DOHH2 (cell line): ENCODE results near the gene ALOXE3.
A peak's percentile ranks its signal among the peaks of the same experiment; 100 is the strongest.

Experiments used
- H3F3A ChIP-seq: fragments of 200-600 bp; sonication (generic), shearing (Covaris generic); 2 replicates; pipeline ENCODE4 v1.6.0; 2016; ENCODE audit warnings: antibody characterized with exemption, mild to moderate bottlenecking; ENCODE audit not compliant: control insufficient read depth, insufficient read depth
- H3K27ac ChIP-seq: fragments of 200-600 bp; sonication (generic); 2 replicates; pipeline ENCODE4 v1.5.1; 2014; ENCODE audit warnings: low read depth, mild to moderate bottlenecking, low read length, moderate library complexity
- H3K27me3 ChIP-seq: fragments of 200-600 bp; sonication (generic); 2 replicates; pipeline ENCODE4 v1.6.1; 2014; ENCODE audit warnings: mild to moderate bottlenecking, low read length, mixed read lengths; ENCODE audit not compliant: control insufficient read depth
- H3K36me3 ChIP-seq: fragments of 200-600 bp; sonication (generic); 2 replicates; pipeline ENCODE4 v1.6.1; 2014; ENCODE audit warnings: mild to moderate bottlenecking, low read length, moderate library complexity, mixed read lengths; ENCODE audit not compliant: control insufficient read depth
- H3K4me1 ChIP-seq: fragments of 200-600 bp; sonication (generic); 2 replicates; pipeline ENCODE4 v1.6.1; 2014; ENCODE audit warnings: mild to moderate bottlenecking, low read length, mixed read lengths; ENCODE audit not compliant: control insufficient read depth
- H3K4me2 ChIP-seq: fragments of 200-600 bp; sonication (generic); 2 replicates; pipeline ENCODE4 v1.6.0; 2014; ENCODE audit warnings: mild to moderate bottlenecking, low read length, moderate library complexity
- H3K4me3 ChIP-seq: fragments of 200-600 bp; sonication (generic); 2 replicates; pipeline ENCODE4 v1.5.1; 2014; ENCODE audit warnings: mild to moderate bottlenecking, low read length, mixed read lengths
- H3K79me2 ChIP-seq: fragments of 200-600 bp; sonication (generic); 2 replicates; pipeline ENCODE4 v1.6.1; 2014; ENCODE audit warnings: mild to moderate bottlenecking, low read length, mixed read lengths; ENCODE audit not compliant: control insufficient read depth
- H3K9me2 ChIP-seq: fragments of 200-600 bp; sonication (generic); replicated peaks from 2 replicates; pipeline ENCODE4 v1.6.1; 2014; ENCODE audit warnings: mild to moderate bottlenecking, low read length, mixed read lengths; ENCODE audit not compliant: control insufficient read depth
- H3K9me3 ChIP-seq: fragments of 200-600 bp; sonication (generic); 2 replicates; pipeline ENCODE4 v1.6.1; 2014; ENCODE audit warnings: antibody characterized with exemption, low read length, mixed read lengths; ENCODE audit not compliant: control insufficient read depth, insufficient read depth
- H4K20me1 ChIP-seq: fragments of 200-600 bp; sonication (generic); 2 replicates; pipeline ENCODE4 v1.6.0; 2014; ENCODE audit warnings: low read depth, mild to moderate bottlenecking, antibody characterized with exemption, low read length, moderate library complexity; ENCODE audit not compliant: control insufficient read depth, insufficient read depth
- CTCF ChIP-seq: fragments of 200-600 bp; sonication (generic); IDR thresholded peaks from one replicate; pipeline ENCODE4 v1.5.1; 2014; ENCODE audit warnings: antibody characterized with exemption, mild to moderate bottlenecking, low read depth, low read length; ENCODE audit not compliant: poor library complexity, severe bottlenecking
- EZH2phosphoT487 ChIP-seq: fragments of 200-600 bp; sonication (generic); IDR thresholded peaks from 2 replicates; pipeline ENCODE4 v1.6.1; 2017; ENCODE audit warnings: borderline replicate concordance, mild to moderate bottlenecking, antibody characterized with exemption, low read length, moderate library complexity, mixed read lengths

Gene ALOXE3

GRCh38 chr17:8164815-8165131 lies 46.5 kb upstream of the ALOXE3 start:
- Histone ChIP-seq H3F3A (peaks cover 17% of the 10 kb centered on the region), H3K27ac (peak overlapping the region; percentile 69), H4K20me1 (peaks cover 7% of the 10 kb centered on the region; the same call in 1 of the 2 replicates), H3K9me3 (no peaks in the 10 kb centered on the region), H3K4me1 (peaks cover 42% of the 10 kb centered on the region), H3K4me2 (peak overlapping the region; percentile 100), H3K9me2 (no peaks in the 10 kb centered on the region), H3K27me3 (no peaks in the 10 kb centered on the region), H3K4me3 (peak overlapping the region; percentile 99), H3K79me2 (peaks cover 28% of the 10 kb centered on the region), H3K36me3 (peaks cover 27% of the 10 kb centered on the region)
- TF ChIP-seq CTCF (no peak), EZH2phosphoT487 (no peak)

- H3K9me2 ChIP-seq, result no peaks in the 10 kb centered on the region
- peak overlapping the region; percentile 99 for H3K4me3 ChIP-seq
- H3F3A ChIP-seq, result peaks cover 18% of the 10 kb centered on the region
- H3K4me2 ChIP-seq, result peak overlapping the region; percentile 100
- no peaks in the 10 kb centered on the region for H3K9me3 ChIP-seq
- peaks cover 7% of the 10 kb centered on the region; the same call in 1 of the 2 replicates for H4K20me1 ChIP-seq
- peak overlapping the region; percentile 69 for H3K27ac ChIP-seq
- no peaks in the 10 kb centered on the region for H3K27me3 ChIP-seq
- peaks cover 48% of the 10 kb centered on the region for H3K4me1 ChIP-seq
- H3K79me2 ChIP-seq, result peaks cover 34% of the 10 kb centered on the region
- H3K36me3 ChIP-seq, result peaks cover 33% of the 10 kb centered on the region
- TF ChIP-seq CTCF (no peak), EZH2phosphoT487 (no peak)
Measured at GRCh38 chr17:8163978-8164814, 45.9 kb upstream of the ALOXE3 start.

GRCh38 chr17:8162997-8163977 lies 45.0 kb upstream of the ALOXE3 start:
- Histone ChIP-seq H3K9me3 (no peaks in the 10 kb centered on the region), H3K4me3 (peak overlapping the region; percentile 99), H3K27me3 (no peaks in the 10 kb centered on the region), H3K79me2 (peaks cover 34% of the 10 kb centered on the region), H4K20me1 (peaks cover 7% of the 10 kb centered on the region; the same call in 1 of the 2 replicates), H3K4me1 (peaks cover 53% of the 10 kb centered on the region), H3F3A (peaks cover 18% of the 10 kb centered on the region), H3K36me3 (peaks cover 38% of the 10 kb centered on the region), H3K27ac (peak overlapping the region; percentile 69), H3K9me2 (no peaks in the 10 kb centered on the region), H3K4me2 (peak overlapping the region; percentile 100)
- TF ChIP-seq EZH2phosphoT487 (no peak), CTCF (no peak)
